HG03342 (cell line): ENCODE results near the gene ZNF628.
"Not testable (repeated sequence)": the region's sequence is repeated elsewhere in the genome, so short reads cannot be mapped to it uniquely, and the experiment has no call there.

Experiments
- ATAC-seq: cut with Tn5 transposase; IDR thresholded peaks from one replicate; pipeline ENCODE4 v1.9.1; 2021; ENCODE audit warnings: mild to moderate bottlenecking, moderate library complexity; ENCODE audit not compliant: unreplicated experiment

Gene ZNF628

GRCh38 chr19:55495646-55496349 lies 19.4 kb downstream of the ZNF628 start:
- no peak for ATAC-seq

- ATAC-seq = not testable (repeated sequence)
Measured at GRCh38 chr19:55496820-55497219, 20.4 kb downstream of the ZNF628 start.

- ATAC-seq = no peak
Measured at GRCh38 chr19:55497763-55498162, 21.3 kb downstream of the ZNF628 start.

- ATAC-seq = no peak
Measured at GRCh38 chr19:55498246-55498840, 21.9 kb downstream of the ZNF628 start.

- no peak for ATAC-seq
Measured at GRCh38 chr19:55500368-55500952, 24.0 kb downstream of the ZNF628 start.

GRCh38 chr19:55502197-55502952 lies 26.0 kb downstream of the ZNF628 start:
- ATAC-seq = no peak

GRCh38 chr19:55503157-55503501 lies 26.7 kb downstream of the ZNF628 start:
- no peak for ATAC-seq

- ATAC-seq = peak; percentile 88
Measured at GRCh38 chr19:55503502-55504251, 27.3 kb downstream of the ZNF628 start.

GRCh38 chr19:55504252-55504603 lies 27.8 kb downstream of the ZNF628 start:
- ATAC-seq = no peak

- ATAC-seq = no peak
Measured at GRCh38 chr19:55504981-55505380, 28.6 kb downstream of the ZNF628 start.

GRCh38 chr19:55508120-55508519 lies 31.7 kb downstream of the ZNF628 start:
- no peak for ATAC-seq

- peak; percentile 97 for ATAC-seq
Measured at GRCh38 chr19:55516878-55517620, 40.6 kb downstream of the ZNF628 start.

GRCh38 chr19:55519451-55520311 lies 43.3 kb downstream of the ZNF628 start:
- no peak for ATAC-seq

- ATAC-seq = no peak
Measured at GRCh38 chr19:55520691-55521292, 44.4 kb downstream of the ZNF628 start.

- ATAC-seq = no peak
Measured at GRCh38 chr19:55525289-55526101, 49.1 kb downstream of the ZNF628 start.

GRCh38 chr19:55526216-55527196 lies 50.1 kb downstream of the ZNF628 start:
- no peak for ATAC-seq
